ENCODE results near the gene FOXP3. TPM values are rescaled to one million over a fixed set of nuclear protein-coding genes. Genes with fewer than 3 reads are reported as not detected.

FOXP3 gene
- total RNA-seq (not detected in 2 replicates), polyA plus RNA-seq (0.06 and 0.08 TPM in 2 replicates), polyA minus RNA-seq (not detected in 2 replicates), Bru-seq, nascent RNA (percentile 12 among the genes with signal in this experiment), BruChase-seq, experiment 1, labeled RNA remaining after a 6-hour chase (percentile 10 among the genes with signal in this experiment), BruChase-seq, experiment 2, labeled RNA remaining after a 2-hour chase (not detected)
- 0.03 and 0.08 TPM in 2 replicates for polyA plus RNA-seq (2011; cell fraction: cytosol; rRNA removed)
- polyA plus RNA-seq (2011; cell fraction: nucleus; rRNA removed): not detected in 2 replicates
- 0.14 and 0.19 TPM in 2 replicates for polyA plus RNA-seq (2012)
- polyA minus RNA-seq (2011; cell fraction: cytosol; rRNA and poly(A)+ RNA removed): not detected
- polyA minus RNA-seq (2011; cell fraction: nucleus; rRNA and poly(A)+ RNA removed): not detected in 2 replicates
- long read RNA-seq: 0 reads

- H3K9me3 ChIP-seq (replicated peaks; ENCODE audit: control insufficient read depth, insufficient read depth, low read length): no peaks in the 10 kb centered on the region
- dilution Hi-C loops (cut with MboI; ENCODE audit: extremely low pct_ligation_motif_present, low sequenced_read_pairs): no loop called here
- intact Hi-C loops (cut with micrococcal nuclease): loop anchor here (10.0 kb wide), 1 partner anchor 370 kb away; the partner anchor contains the start of genes PQBP1 and TIMM17B
- FAIRE-seq (no peak), DNase-seq (ENCODE audit: low read depth, low spot score) (no peak)
- no peak within 1 kb of the TSS for H2AFZ ChIP-seq (ENCODE audit: low read depth, low read length)
- no peaks in the 10 kb centered on the region for H4K20me1 ChIP-seq (replicated peaks; ENCODE audit: control insufficient read depth, extremely low read depth, insufficient read depth, low read length)
- POLR2A ChIA-PET: no interaction called here
- H3K4me2 ChIP-seq (ENCODE audit: insufficient read depth, low read length): no peak within 1 kb of the TSS
- no peak within 1 kb of the TSS for H3K9ac ChIP-seq (replicated peaks; ENCODE audit: extremely low read depth, insufficient read depth, low read length)
- no TSS peak for BruUV-seq (replicated peaks)
- TF ChIP-seq MAX (IDR thresholded peaks at IDR 0.05; ENCODE audit: insufficient read depth, insufficient read length): no peak
- no peak for TF ChIP-seq MYC (IDR thresholded peaks at IDR 0.05; ENCODE audit: low read depth, low read length)
- no peak for TF ChIP-seq POLR2A (IDR thresholded peaks at IDR 0.05; ENCODE audit: low read depth, low read length)
- CTCF ChIA-PET: no interaction called here
- H3K36me3 ChIP-seq (ENCODE audit: control insufficient read depth in 2 of 2, extremely low read depth in 1 of 2, insufficient read depth in 2 of 2, low read length in 2 of 2): no peaks in the 10 kb centered on the region
- no peaks in the 10 kb centered on the region for H3K27me3 ChIP-seq (ENCODE audit: control insufficient read depth in 2 of 2, insufficient read depth in 2 of 2, low read length in 2 of 2)
- no peaks in the 10 kb centered on the region for H3K79me2 ChIP-seq (ENCODE audit: control insufficient read depth, insufficient read depth, low read length)
- no peaks in the 10 kb centered on the region for H3K9me1 ChIP-seq (replicated peaks; ENCODE audit: control insufficient read depth, extremely low read depth, insufficient read depth, low read length)
- H3K27ac ChIP-seq (ENCODE audit: insufficient read depth, low read depth, low read length): no peak within 1 kb of the TSS
- H3K4me1 ChIP-seq (ENCODE audit: control insufficient read depth, extremely low read depth, insufficient read depth, low read length): no peaks in the 10 kb centered on the region
- H3K4me3 ChIP-seq (replicated peaks in 1 of 3; ENCODE audit: insufficient read depth in 1 of 3, low read depth in 1 of 3, low read length in 3 of 3): no peak within 1 kb of the TSS
Observed at GRCh38 chrX:49264460-49264859, at the start of gene FOXP3. FOXP3 (minus strand) TSS chrX:49264710; CDS start chrX:49258505, 6,205 bp downstream.

- ChIA-PET POLR2A (no interaction called here), CTCF (no interaction called here)
- Histone ChIP-seq H3K79me2 (ENCODE audit: control insufficient read depth, insufficient read depth, low read length) (no peaks in the 10 kb centered on the region), H2AFZ (ENCODE audit: low read depth, low read length) (no peak overlapping the region), H3K4me1 (ENCODE audit: control insufficient read depth, extremely low read depth, insufficient read depth, low read length) (no peaks in the 10 kb centered on the region), H3K4me3 (replicated peaks in 1 of 3; ENCODE audit: insufficient read depth in 1 of 3, low read depth in 1 of 3, low read length in 3 of 3) (no peak overlapping the region), H3K4me2 (ENCODE audit: insufficient read depth, low read length) (no peak overlapping the region), H3K36me3 (ENCODE audit: control insufficient read depth in 2 of 2, extremely low read depth in 1 of 2, insufficient read depth in 2 of 2, low read length in 2 of 2) (no peaks in the 10 kb centered on the region), H3K9ac (replicated peaks; ENCODE audit: extremely low read depth, insufficient read depth, low read length) (no peak overlapping the region), H3K27ac (ENCODE audit: insufficient read depth, low read depth, low read length) (no peak overlapping the region), H3K27me3 (ENCODE audit: control insufficient read depth in 2 of 2, insufficient read depth in 2 of 2, low read length in 2 of 2) (no peaks in the 10 kb centered on the region), H4K20me1 (replicated peaks; ENCODE audit: control insufficient read depth, extremely low read depth, insufficient read depth, low read length) (no peaks in the 10 kb centered on the region), H3K9me1 (replicated peaks; ENCODE audit: control insufficient read depth, extremely low read depth, insufficient read depth, low read length) (no peaks in the 10 kb centered on the region), H3K9me3 (replicated peaks; ENCODE audit: control insufficient read depth, insufficient read depth, low read length) (no peaks in the 10 kb centered on the region)
- intact Hi-C loops (cut with micrococcal nuclease): no loop called here
- TF ChIP-seq MYC (IDR thresholded peaks at IDR 0.05; ENCODE audit: low read depth, low read length) (no peak), JUN (IDR thresholded peaks at IDR 0.05; ENCODE audit: borderline replicate concordance, insufficient read depth, insufficient read length, low read depth) (no peak), POLR2A (IDR thresholded peaks at IDR 0.05; ENCODE audit: low read depth, low read length) (no peak), POLR2AphosphoS5 (IDR thresholded peaks at IDR 0.05; ENCODE audit: insufficient read depth, low read depth, low read length) (no peak), MAX (IDR thresholded peaks at IDR 0.05; ENCODE audit: insufficient read depth, insufficient read length) (no peak), FOS (IDR thresholded peaks at IDR 0.05; ENCODE audit: borderline replicate concordance, insufficient read depth, low read length) (no peak), EZH2 (IDR thresholded peaks at IDR 0.05; ENCODE audit: borderline replicate concordance, low read depth, low read length, severe bottlenecking) (no peak), GATA2 (IDR thresholded peaks at IDR 0.05; ENCODE audit: insufficient read depth, insufficient read length, low read depth, low read length) (no peak), CTCF (IDR thresholded peaks at IDR 0.05; ENCODE audit: extremely low read depth in 1 of 2, insufficient read depth in 1 of 2, low read depth in 1 of 2, low read length in 2 of 2) (no peak)
- no peak for DNase-seq (ENCODE audit: low read depth, low spot score)
- dilution Hi-C loops (cut with MboI; ENCODE audit: extremely low pct_ligation_motif_present, low sequenced_read_pairs): no loop called here
- no TSS peak for BruUV-seq (replicated peaks)
- no peak for FAIRE-seq
Observed at GRCh38 chrX:49312176-49312575, 47.7 kb upstream of the FOXP3 start.

Data from endothelial cell of umbilical vein (primary cell).